Neural cell (in vitro differentiated cells): Measurements from ENCODE around the gene IQSEC1. TPM values are rescaled to one million over a fixed set of nuclear protein-coding genes. Genes with fewer than 3 reads are reported as not detected.

Experiments used
- H2AFZ ChIP-seq: fragments of 200-600, 300-800 bp; sonication (generic), shearing (Covaris generic); 2 replicates; pipeline ENCODE4 v1.6.0; 2014; ENCODE audit warnings: low read depth, mild to moderate bottlenecking, antibody characterized with exemption, low read length, moderate library complexity
- H3F3A ChIP-seq: fragments of 200-600 bp; shearing (Covaris generic); 2 replicates; pipeline ENCODE4 v1.6.1; 2016; ENCODE audit warnings: mild to moderate bottlenecking, moderate library complexity, mixed read lengths, antibody characterized with exemption, low read length; ENCODE audit not compliant: insufficient read depth, poor library complexity, severe bottlenecking
- H3K27ac ChIP-seq: fragments of 200-600, 300-800 bp; sonication (generic), shearing (Covaris generic); 2 replicates; pipeline ENCODE4 v1.5.1; 2014; ENCODE audit warnings: mild to moderate bottlenecking, low read length, moderate library complexity
- H3K27me3 ChIP-seq: fragments of 300-800, 200-600 bp; sonication (generic), shearing (Covaris generic); 2 replicates; pipeline ENCODE4 v1.6.0; 2014; ENCODE audit warnings: mild to moderate bottlenecking, low read depth, low read length, moderate library complexity; ENCODE audit not compliant: insufficient read depth
- H3K36me3 ChIP-seq: fragments of 300-800, 200-600 bp; sonication (generic), shearing (Covaris generic); 2 replicates; pipeline ENCODE4 v1.5.1; 2014; ENCODE audit warnings: mild to moderate bottlenecking, antibody characterized with exemption, low read length, moderate library complexity; ENCODE audit not compliant: insufficient read depth
- H3K4me2 ChIP-seq: fragments of 300-800, 200-600 bp; sonication (generic), shearing (Covaris generic); 2 replicates; pipeline ENCODE4 v1.6.0; 2014; ENCODE audit warnings: mild to moderate bottlenecking, low read length
- H3K4me3 ChIP-seq: fragments of 300-800, 200-600 bp; sonication (generic), shearing (Covaris generic); 2 replicates; pipeline ENCODE4 v1.5.1; 2014; ENCODE audit warnings: mild to moderate bottlenecking, low read length, moderate library complexity
- H3K79me2 ChIP-seq: fragments of 200-600 bp; shearing (Covaris generic); replicated peaks from 2 replicates; pipeline ENCODE4 v1.6.0; 2014; ENCODE audit warnings: mild to moderate bottlenecking, low read length, moderate library complexity; ENCODE audit not compliant: insufficient read depth
- H3K9ac ChIP-seq: fragments of 300-800, 200-600 bp; sonication (generic), shearing (Covaris generic); 2 replicates; pipeline ENCODE4 v1.6.1; 2016; ENCODE audit warnings: mild to moderate bottlenecking, low read length, mixed read lengths
- H3K9me2 ChIP-seq: fragments of 200-600 bp; shearing (Covaris generic); 2 replicates; pipeline ENCODE4 v1.6.1; 2016; ENCODE audit warnings: mild to moderate bottlenecking, low read length, mixed read lengths; ENCODE audit not compliant: insufficient read depth
- H3K9me3 ChIP-seq: fragments of 200-600, 300-800 bp; sonication (generic), shearing (Covaris generic); 2 replicates; pipeline ENCODE4 v1.6.1; 2016; ENCODE audit warnings: mild to moderate bottlenecking, mixed run types, low read length, moderate library complexity, mixed read lengths
- H4K20me1 ChIP-seq: fragments of 200-600 bp; shearing (Covaris generic); 2 replicates; pipeline ENCODE4 v1.6.1; 2016; ENCODE audit warnings: mild to moderate bottlenecking, mixed run types; ENCODE audit not compliant: insufficient read depth
- EP300 ChIP-seq: fragments of 450-650 bp; conservative IDR thresholded peaks from 2 replicates; pipeline ENCODE4 v1.6.1; 2014; ENCODE audit warnings: antibody characterized with exemption, mild to moderate bottlenecking, moderate library complexity; ENCODE audit not compliant: poor library complexity, severe bottlenecking
- EZH2 ChIP-seq: fragments of 200-600, 300-800 bp; shearing (Covaris generic), sonication (generic); IDR thresholded peaks from 2 replicates; pipeline ENCODE4 v1.6.1; 2014; ENCODE audit warnings: antibody characterized with exemption, low read length, borderline replicate concordance, mild to moderate bottlenecking; ENCODE audit not compliant: insufficient read depth, poor library complexity, severe bottlenecking
- MXI1 ChIP-seq: fragments of 450-650 bp; conservative IDR thresholded peaks from 2 replicates; pipeline ENCODE4 v1.6.1; 2014; ENCODE audit warnings: antibody characterized with exemption, mild to moderate bottlenecking; ENCODE audit not compliant: poor library complexity, severe bottlenecking
- POLR2AphosphoS5 ChIP-seq: IDR thresholded peaks from 2 replicates; pipeline ENCODE4 v1.6.1; 2012
- RAD21 ChIP-seq: fragments of 450-650 bp; conservative IDR thresholded peaks from 2 replicates; pipeline ENCODE4 v1.6.1; 2014; ENCODE audit warnings: antibody characterized with exemption, mild to moderate bottlenecking, moderate library complexity
- SMC3 ChIP-seq: fragments of 450-650 bp; conservative IDR thresholded peaks from 2 replicates; pipeline ENCODE4 v1.6.1; 2014; ENCODE audit warnings: antibody characterized with exemption, mild to moderate bottlenecking, moderate library complexity; ENCODE audit not compliant: poor library complexity
- TAF1 ChIP-seq: IDR thresholded peaks from 2 replicates; pipeline ENCODE4 v1.6.1; 2012; ENCODE audit warnings: low read depth
- polyA plus RNA-seq: library from polyadenylated mRNA; depleted of rRNA; stranded (reverse); fragments of >200 nt; gene quantifications from 2 replicates; pipeline ENCODE4 v1.2.3, GENCODE V29; 2014
- TF ChIP-seq, protein P1 (sequence below): fragments of 450-650 bp; IDR thresholded peaks from 2 replicates; pipeline ENCODE4 v1.5.1; 2014; ENCODE audit warnings: antibody characterized with exemption, mild to moderate bottlenecking, moderate library complexity; ENCODE audit not compliant: poor library complexity, severe bottlenecking
- TF ChIP-seq, protein P2 (sequence below): IDR thresholded peaks from 2 replicates; pipeline ENCODE4 v1.6.1; 2012; ENCODE audit warnings: borderline replicate concordance

The IQSEC1 gene
- polyA plus RNA-seq, 1 donor from 2014 or later, result 6.0 TPM

DNA sequence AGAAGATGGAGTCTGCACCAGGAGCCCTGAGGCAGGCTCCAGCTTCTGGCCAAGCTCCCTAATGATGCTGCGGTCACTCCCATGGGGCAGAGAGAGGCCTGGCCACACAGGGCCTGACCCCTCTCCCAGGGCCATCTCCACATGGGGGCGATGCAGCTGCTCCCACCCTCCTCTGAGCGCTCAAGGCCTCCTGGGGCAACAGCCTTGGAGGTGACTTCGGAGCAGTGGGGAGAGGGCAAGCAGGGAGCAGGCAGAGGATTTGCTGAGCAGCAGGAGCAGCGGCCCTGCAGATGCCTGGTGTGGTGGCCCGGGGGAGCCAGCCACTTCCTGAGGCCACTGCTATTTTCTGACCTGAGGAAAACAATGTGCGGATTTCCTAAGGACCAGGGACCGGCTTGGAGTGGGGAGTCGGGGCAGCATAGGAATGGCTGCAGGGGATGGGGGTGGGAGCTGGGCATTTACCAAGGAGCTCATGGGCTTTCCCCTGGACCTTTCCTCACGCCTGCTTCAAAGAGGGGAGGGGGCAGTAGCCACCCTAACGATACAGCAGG is 150.3 kb downstream of the IQSEC1 start:
- H3K27ac ChIP-seq, result no peak overlapping the region
- no peak overlapping the region for H3K4me2 ChIP-seq
- H3K36me3 ChIP-seq, result no peaks in the 10 kb centered on the region
- H3K9me2 ChIP-seq, result no peaks in the 10 kb centered on the region
- no peak overlapping the region for H3K4me3 ChIP-seq
- no peak overlapping the region for H2AFZ ChIP-seq
- H3K27me3 ChIP-seq, result no peaks in the 10 kb centered on the region
- H3F3A ChIP-seq, result no peaks in the 10 kb centered on the region
- TF ChIP-seq POLR2AphosphoS5, result no peak
- no peak for TF ChIP-seq RAD21
- TF ChIP-seq MXI1, result no peak
- TF ChIP-seq SMC3, result no peak
- no peak for TF ChIP-seq EZH2
- no peak for TF ChIP-seq TAF1
- TF ChIP-seq, protein P1, sequence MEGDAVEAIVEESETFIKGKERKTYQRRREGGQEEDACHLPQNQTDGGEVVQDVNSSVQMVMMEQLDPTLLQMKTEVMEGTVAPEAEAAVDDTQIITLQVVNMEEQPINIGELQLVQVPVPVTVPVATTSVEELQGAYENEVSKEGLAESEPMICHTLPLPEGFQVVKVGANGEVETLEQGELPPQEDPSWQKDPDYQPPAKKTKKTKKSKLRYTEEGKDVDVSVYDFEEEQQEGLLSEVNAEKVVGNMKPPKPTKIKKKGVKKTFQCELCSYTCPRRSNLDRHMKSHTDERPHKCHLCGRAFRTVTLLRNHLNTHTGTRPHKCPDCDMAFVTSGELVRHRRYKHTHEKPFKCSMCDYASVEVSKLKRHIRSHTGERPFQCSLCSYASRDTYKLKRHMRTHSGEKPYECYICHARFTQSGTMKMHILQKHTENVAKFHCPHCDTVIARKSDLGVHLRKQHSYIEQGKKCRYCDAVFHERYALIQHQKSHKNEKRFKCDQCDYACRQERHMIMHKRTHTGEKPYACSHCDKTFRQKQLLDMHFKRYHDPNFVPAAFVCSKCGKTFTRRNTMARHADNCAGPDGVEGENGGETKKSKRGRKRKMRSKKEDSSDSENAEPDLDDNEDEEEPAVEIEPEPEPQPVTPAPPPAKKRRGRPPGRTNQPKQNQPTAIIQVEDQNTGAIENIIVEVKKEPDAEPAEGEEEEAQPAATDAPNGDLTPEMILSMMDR, result no peak
- TF ChIP-seq EP300, result no peak
- no peaks in the 10 kb centered on the region for H4K20me1 ChIP-seq
- no peaks in the 10 kb centered on the region for H3K9me3 ChIP-seq
- H3K79me2 ChIP-seq, result no peaks in the 10 kb centered on the region
- H3K9ac ChIP-seq, result no peak overlapping the region

- H4K20me1 ChIP-seq, result no peaks in the 10 kb centered on the region
- H3K27ac ChIP-seq, result no peak overlapping the region
- H3K9ac ChIP-seq, result no peak overlapping the region
- no peak overlapping the region for H3K4me2 ChIP-seq
- no peaks in the 10 kb centered on the region for H3K36me3 ChIP-seq
- H3K4me3 ChIP-seq, result no peak overlapping the region
- H3K79me2 ChIP-seq, result no peaks in the 10 kb centered on the region
- TF ChIP-seq MXI1 (no peak), EP300 (no peak), SMC3 (no peak), TAF1 (no peak), EZH2 (no peak), RAD21 (no peak), POLR2AphosphoS5 (no peak)
- TF ChIP-seq, protein P2, sequence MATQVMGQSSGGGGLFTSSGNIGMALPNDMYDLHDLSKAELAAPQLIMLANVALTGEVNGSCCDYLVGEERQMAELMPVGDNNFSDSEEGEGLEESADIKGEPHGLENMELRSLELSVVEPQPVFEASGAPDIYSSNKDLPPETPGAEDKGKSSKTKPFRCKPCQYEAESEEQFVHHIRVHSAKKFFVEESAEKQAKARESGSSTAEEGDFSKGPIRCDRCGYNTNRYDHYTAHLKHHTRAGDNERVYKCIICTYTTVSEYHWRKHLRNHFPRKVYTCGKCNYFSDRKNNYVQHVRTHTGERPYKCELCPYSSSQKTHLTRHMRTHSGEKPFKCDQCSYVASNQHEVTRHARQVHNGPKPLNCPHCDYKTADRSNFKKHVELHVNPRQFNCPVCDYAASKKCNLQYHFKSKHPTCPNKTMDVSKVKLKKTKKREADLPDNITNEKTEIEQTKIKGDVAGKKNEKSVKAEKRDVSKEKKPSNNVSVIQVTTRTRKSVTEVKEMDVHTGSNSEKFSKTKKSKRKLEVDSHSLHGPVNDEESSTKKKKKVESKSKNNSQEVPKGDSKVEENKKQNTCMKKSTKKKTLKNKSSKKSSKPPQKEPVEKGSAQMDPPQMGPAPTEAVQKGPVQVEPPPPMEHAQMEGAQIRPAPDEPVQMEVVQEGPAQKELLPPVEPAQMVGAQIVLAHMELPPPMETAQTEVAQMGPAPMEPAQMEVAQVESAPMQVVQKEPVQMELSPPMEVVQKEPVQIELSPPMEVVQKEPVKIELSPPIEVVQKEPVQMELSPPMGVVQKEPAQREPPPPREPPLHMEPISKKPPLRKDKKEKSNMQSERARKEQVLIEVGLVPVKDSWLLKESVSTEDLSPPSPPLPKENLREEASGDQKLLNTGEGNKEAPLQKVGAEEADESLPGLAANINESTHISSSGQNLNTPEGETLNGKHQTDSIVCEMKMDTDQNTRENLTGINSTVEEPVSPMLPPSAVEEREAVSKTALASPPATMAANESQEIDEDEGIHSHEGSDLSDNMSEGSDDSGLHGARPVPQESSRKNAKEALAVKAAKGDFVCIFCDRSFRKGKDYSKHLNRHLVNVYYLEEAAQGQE, result no peak
- TF ChIP-seq, protein P1, result no peak
- H3K9me2 ChIP-seq, result no peaks in the 10 kb centered on the region
- H3K9me3 ChIP-seq, result no peaks in the 10 kb centered on the region
- H3F3A ChIP-seq, result no peaks in the 10 kb centered on the region
- H3K27me3 ChIP-seq, result no peaks in the 10 kb centered on the region
- H2AFZ ChIP-seq, result no peak overlapping the region
Measured at GRCh38 chr3:12922306-12922705, 150.9 kb downstream of the IQSEC1 start.
